ENCODE measurements around the gene UPP2. TPM values are rescaled to one million over a fixed set of nuclear protein-coding genes. Genes with fewer than 3 reads are reported as not detected.

Gene UPP2
- not detected for total RNA-seq

DNA sequence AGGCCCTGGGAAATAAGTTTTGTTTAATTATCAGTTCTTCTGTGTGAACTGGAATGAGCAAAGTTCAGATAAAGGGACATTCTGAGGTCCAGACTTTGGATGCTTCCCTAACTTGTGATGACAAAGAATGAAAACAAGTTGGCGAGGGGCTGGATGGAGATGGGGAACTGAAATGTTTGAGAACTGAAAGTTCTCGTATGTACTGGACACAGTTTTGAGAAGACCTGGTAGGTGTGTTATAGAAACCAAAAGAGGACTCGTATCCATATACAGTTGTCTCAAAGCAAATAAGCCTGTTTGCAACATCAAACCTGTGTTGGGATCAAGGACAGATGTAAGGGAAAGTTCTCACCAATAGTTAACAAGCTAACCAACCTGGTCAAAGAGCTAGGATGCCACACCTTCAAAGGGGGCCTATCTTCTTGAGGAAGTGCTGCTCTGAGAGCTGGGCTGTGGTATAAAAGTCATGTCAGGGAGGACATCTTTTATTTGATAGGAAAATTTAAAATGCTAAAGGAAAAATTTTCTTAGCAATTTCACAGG is at the start of gene UPP2:
UPP2 (plus strand) TSS at position 493 of the 543 bp plus-strand sequence. CDS start 188 bp downstream, outside the sequence.
- no peak for TF ChIP-seq POLR2AphosphoS5 (IDR thresholded peaks at IDR 0.05)
- TF ChIP-seq, protein P1, sequence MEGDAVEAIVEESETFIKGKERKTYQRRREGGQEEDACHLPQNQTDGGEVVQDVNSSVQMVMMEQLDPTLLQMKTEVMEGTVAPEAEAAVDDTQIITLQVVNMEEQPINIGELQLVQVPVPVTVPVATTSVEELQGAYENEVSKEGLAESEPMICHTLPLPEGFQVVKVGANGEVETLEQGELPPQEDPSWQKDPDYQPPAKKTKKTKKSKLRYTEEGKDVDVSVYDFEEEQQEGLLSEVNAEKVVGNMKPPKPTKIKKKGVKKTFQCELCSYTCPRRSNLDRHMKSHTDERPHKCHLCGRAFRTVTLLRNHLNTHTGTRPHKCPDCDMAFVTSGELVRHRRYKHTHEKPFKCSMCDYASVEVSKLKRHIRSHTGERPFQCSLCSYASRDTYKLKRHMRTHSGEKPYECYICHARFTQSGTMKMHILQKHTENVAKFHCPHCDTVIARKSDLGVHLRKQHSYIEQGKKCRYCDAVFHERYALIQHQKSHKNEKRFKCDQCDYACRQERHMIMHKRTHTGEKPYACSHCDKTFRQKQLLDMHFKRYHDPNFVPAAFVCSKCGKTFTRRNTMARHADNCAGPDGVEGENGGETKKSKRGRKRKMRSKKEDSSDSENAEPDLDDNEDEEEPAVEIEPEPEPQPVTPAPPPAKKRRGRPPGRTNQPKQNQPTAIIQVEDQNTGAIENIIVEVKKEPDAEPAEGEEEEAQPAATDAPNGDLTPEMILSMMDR (IDR thresholded peaks at IDR 0.05), result no peak
- TF ChIP-seq POLR2A (IDR thresholded peaks at IDR 0.05), result no peak
- H3K27ac ChIP-seq, result no peak within 1 kb of the TSS
- H3K4me1 ChIP-seq (replicated peaks), result no peaks in the 10 kb centered on the region
- no peaks in the 10 kb centered on the region for H3K27me3 ChIP-seq (replicated peaks; ENCODE audit: insufficient read depth)
- no peaks in the 10 kb centered on the region for H3K9me3 ChIP-seq
- intact Hi-C loops (cut with DNase I), result no loop called here
- H3K36me3 ChIP-seq, result no peaks in the 10 kb centered on the region
- no peak for DNase-seq (ENCODE audit: low spot score)
- H3K4me3 ChIP-seq, result no peak within 1 kb of the TSS
- 96% methylated on average over 3 of the region's 3 CpGs for WGBS

DNA sequence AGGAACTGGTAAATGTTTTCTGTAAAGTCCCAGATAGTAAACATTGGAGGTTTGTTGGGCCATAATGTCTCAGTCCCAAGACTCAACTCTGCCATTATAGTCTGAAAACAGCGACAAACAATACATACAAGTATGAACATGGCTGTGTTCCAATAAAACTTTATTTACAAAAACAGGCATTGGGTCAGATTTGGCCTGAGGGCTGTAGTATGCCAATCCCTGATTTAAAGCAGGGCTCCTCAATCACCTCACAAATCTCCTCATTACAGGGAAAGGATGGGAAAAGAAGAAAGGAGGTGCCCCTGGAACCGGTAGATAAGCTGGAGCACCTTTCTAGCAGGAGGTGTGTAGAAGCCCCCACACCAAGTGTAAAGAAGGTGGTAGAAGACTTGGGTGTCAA is 48.9 kb upstream of the UPP2 start:
- no peak for DNase-seq (ENCODE audit: low spot score)
- H3K36me3 ChIP-seq, result no peaks in the 10 kb centered on the region
- H3K4me3 ChIP-seq, result no peak overlapping the region
- TF ChIP-seq POLR2A (IDR thresholded peaks at IDR 0.05) (no peak), POLR2AphosphoS5 (IDR thresholded peaks at IDR 0.05) (no peak)
- TF ChIP-seq, protein P1 (IDR thresholded peaks at IDR 0.05), result no peak
- WGBS, result 92% methylated on average over 2 of the region's 2 CpGs
- no peaks in the 10 kb centered on the region for H3K27me3 ChIP-seq (replicated peaks; ENCODE audit: insufficient read depth)
- no peaks in the 10 kb centered on the region for H3K9me3 ChIP-seq
- H3K27ac ChIP-seq, result no peak overlapping the region
- intact Hi-C loops (cut with DNase I), result no loop called here
- H3K4me1 ChIP-seq (replicated peaks), result no peaks in the 10 kb centered on the region

DNA sequence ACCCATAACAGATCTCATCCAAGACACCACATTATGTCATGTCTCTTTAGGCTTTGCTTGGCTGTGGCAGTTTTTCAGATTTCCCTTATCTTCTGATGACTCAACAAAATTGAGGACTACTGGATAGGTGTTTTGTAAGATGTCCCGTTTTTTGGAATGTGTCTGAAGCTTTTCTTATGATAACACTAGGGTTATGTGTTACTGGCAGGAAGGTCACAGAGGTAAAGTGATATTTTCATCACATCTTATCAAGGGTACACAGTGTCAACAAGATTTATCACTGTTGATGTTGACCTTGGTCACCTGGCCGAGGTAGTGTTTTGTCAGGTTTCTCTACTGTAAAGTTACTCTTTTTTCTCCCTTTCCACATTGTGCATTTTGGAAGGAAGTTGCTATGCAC is 44.8 kb upstream of the UPP2 start:
- Histone ChIP-seq H3K27ac (no peak overlapping the region), H3K4me3 (no peak overlapping the region), H3K36me3 (no peaks in the 10 kb centered on the region), H3K4me1 (replicated peaks) (no peaks in the 10 kb centered on the region), H3K9me3 (no peaks in the 10 kb centered on the region), H3K27me3 (replicated peaks; ENCODE audit: insufficient read depth) (no peaks in the 10 kb centered on the region)
- no peak for TF ChIP-seq POLR2A (IDR thresholded peaks at IDR 0.05)
- TF ChIP-seq, protein P1 (IDR thresholded peaks at IDR 0.05), result no peak
- no peak for TF ChIP-seq POLR2AphosphoS5 (IDR thresholded peaks at IDR 0.05)
- intact Hi-C loops (cut with DNase I), result no loop called here
- 49% methylated on average over 2 of the region's 2 CpGs for WGBS
- DNase-seq (ENCODE audit: low spot score), result no peak

DNA sequence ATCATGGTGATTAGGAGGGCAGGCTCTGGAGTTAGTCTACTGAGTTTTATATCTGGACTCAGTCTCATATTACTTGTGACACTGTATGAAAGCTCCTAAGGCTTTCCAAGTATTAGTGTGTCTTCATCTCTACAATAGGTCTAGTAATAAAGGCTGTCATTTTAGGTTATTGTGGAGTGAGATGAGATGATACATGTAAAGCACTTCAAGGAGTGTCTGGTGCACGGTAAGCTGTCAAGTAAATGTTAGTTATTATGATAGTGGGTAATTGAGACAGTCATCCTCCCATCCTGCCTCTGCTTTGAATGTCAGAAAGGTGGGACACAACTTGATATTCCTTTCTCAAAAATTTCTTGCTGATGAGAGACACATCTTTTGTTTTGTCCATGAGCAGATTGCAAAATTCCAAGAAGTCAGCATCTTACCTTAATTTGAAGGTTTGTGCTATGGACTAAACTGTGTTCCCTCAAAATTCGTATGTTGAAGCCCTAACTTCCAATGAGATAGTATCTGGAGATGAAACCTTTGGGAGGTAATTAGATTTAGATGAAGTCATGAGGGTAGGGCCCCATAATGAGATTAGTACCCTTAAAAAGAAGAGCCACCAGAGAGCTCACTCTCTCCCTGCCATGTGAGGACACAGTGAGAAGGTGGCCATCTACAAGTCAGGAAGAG is 41.4 kb upstream of the UPP2 start:
- H3K27me3 ChIP-seq (replicated peaks; ENCODE audit: insufficient read depth), result no peaks in the 10 kb centered on the region
- H3K36me3 ChIP-seq, result no peaks in the 10 kb centered on the region
- TF ChIP-seq POLR2A (IDR thresholded peaks at IDR 0.05), result no peak
- TF ChIP-seq POLR2AphosphoS5 (IDR thresholded peaks at IDR 0.05), result no peak
- TF ChIP-seq, protein P1 (IDR thresholded peaks at IDR 0.05), result no peak
- no peaks in the 10 kb centered on the region for H3K4me1 ChIP-seq (replicated peaks)
- intact Hi-C loops (cut with DNase I), result no loop called here
- no peaks in the 10 kb centered on the region for H3K9me3 ChIP-seq
- no peak overlapping the region for H3K27ac ChIP-seq
- DNase-seq (ENCODE audit: low spot score), result no peak
- 91% methylated on average over 2 of the region's 2 CpGs for WGBS
- H3K4me3 ChIP-seq, result no peak overlapping the region
